Liver (tissue), 9 donors: ENCODE results near the gene COL26A1. TPM values are rescaled to one million over a fixed set of nuclear protein-coding genes. Genes with fewer than 3 reads are reported as not detected.

Experiments used
- DNase-seq: peaks from one replicate; pipeline ENCODE4 v3.0.0-alpha.2; 2017; ENCODE audit warnings: low spot score
- H3K27ac ChIP-seq, 2 donors: one replicate each; pipeline ENCODE4 v1.7.0; 2013; ENCODE audit warnings: inconsistent platforms in 2 of 2, low read length in 2 of 2, control low read depth in 1 of 2, low read depth in 1 of 2, mild to moderate bottlenecking in 1 of 2
- H3K27me3 ChIP-seq, 4 donors: one replicate each; pipeline versions ENCODE4 v1.6.1 to v1.7.0; 2013; ENCODE audit warnings: low read length in 3 of 4, inconsistent platforms in 1 of 4, mild to moderate bottlenecking in 1 of 4, moderate library complexity in 1 of 4; ENCODE audit not compliant: control insufficient read depth in 4 of 4, insufficient read depth in 4 of 4
- H3K36me3 ChIP-seq, 4 donors: one replicate each; pipeline versions ENCODE4 v1.6.1 to v1.7.0; 2013; ENCODE audit warnings: low read length in 3 of 4, mild to moderate bottlenecking in 3 of 4, low read depth in 1 of 4, moderate library complexity in 1 of 4; ENCODE audit not compliant: control insufficient read depth in 4 of 4, insufficient read depth in 3 of 4
- H3K4me1 ChIP-seq, 4 donors: one replicate each; pipeline versions ENCODE4 v1.6.1 to v1.7.0; 2013; ENCODE audit warnings: low read length in 3 of 4, mild to moderate bottlenecking in 3 of 4, moderate library complexity in 1 of 4; ENCODE audit not compliant: control insufficient read depth in 4 of 4, insufficient read depth in 4 of 4
- H3K4me3 ChIP-seq, 3 donors: one replicate each; pipeline versions ENCODE4 v1.6.1 to v1.7.0; 2013; ENCODE audit warnings: low read length in 3 of 3, control low read depth in 1 of 3, low read depth in 1 of 3, mild to moderate bottlenecking in 1 of 3
- H3K9ac ChIP-seq, 2 donors: one replicate each; pipeline ENCODE4 v1.7.0; 2013; ENCODE audit warnings: low read length in 2 of 2, mild to moderate bottlenecking in 2 of 2, moderate library complexity in 2 of 2, control low read depth in 1 of 2, low read depth in 1 of 2
- H3K9me3 ChIP-seq, 4 donors: one replicate each; pipeline versions ENCODE4 v1.6.1 to v1.7.0; 2013; ENCODE audit warnings: low read length in 3 of 4; ENCODE audit not compliant: control insufficient read depth in 4 of 4
- CTCF ChIP-seq: fragments of 150-350 bp; IDR thresholded peaks from 2 replicates; pipeline ENCODE4 v1.5.1; 2017; ENCODE audit warnings: improper control_type of control experiment, low read depth, low read length; ENCODE audit not compliant: missing input control
- EGR1 ChIP-seq, 2 donors: IDR thresholded peaks; 2 replicates each; pipeline ENCODE4 v1.6.1; 2016 to 2018; ENCODE audit warnings: antibody characterized with exemption in 2 of 2, low read depth in 2 of 2
- FOXA1 ChIP-seq: IDR thresholded peaks from 2 replicates; pipeline ENCODE4 v1.6.1; 2016; ENCODE audit warnings: antibody characterized with exemption
- GABPA ChIP-seq, 2 donors: IDR thresholded peaks in 1 of 2; conservative IDR thresholded peaks in 1 of 2; 2 replicates each; pipeline ENCODE4 v1.6.1; 2016; ENCODE audit warnings: antibody characterized with exemption in 2 of 2, mild to moderate bottlenecking in 1 of 2, moderate library complexity in 1 of 2
- HNF4A ChIP-seq, 2 donors: conservative IDR thresholded peaks; 2 replicates each; pipeline ENCODE4 v1.6.1; 2016; ENCODE audit warnings: antibody characterized with exemption in 2 of 2, mild to moderate bottlenecking in 2 of 2
- JUND ChIP-seq, 2 donors: IDR thresholded peaks; 2 replicates each; pipeline ENCODE4 v1.6.1; 2016; ENCODE audit warnings: antibody characterized with exemption in 2 of 2
- REST ChIP-seq: IDR thresholded peaks from 2 replicates; pipeline ENCODE4 v1.6.1; 2016; ENCODE audit warnings: antibody characterized with exemption, mild to moderate bottlenecking
- RXRA ChIP-seq, 2 donors: IDR thresholded peaks; 2 replicates each; pipeline ENCODE4 v1.6.1; 2017 to 2018; ENCODE audit warnings: antibody characterized with exemption in 2 of 2, mild to moderate bottlenecking in 1 of 2
- SP1 ChIP-seq: IDR thresholded peaks from 2 replicates; pipeline ENCODE4 v1.6.1; 2018; ENCODE audit warnings: antibody characterized with exemption, mild to moderate bottlenecking
- ZBTB33 ChIP-seq: IDR thresholded peaks from 2 replicates; pipeline ENCODE4 v1.6.1; 2016; ENCODE audit warnings: antibody characterized with exemption
- WGBS: extraction: QIAGEN DNeasy Blood & Tissue Kit; methylation state at CpG from one replicate; pipeline ENCODE4 v1.1.7; 2013; 5-methylcytosine and 5-hydroxymethylcytosine counted together
- polyA plus RNA-seq, 2 donors: library from polyadenylated mRNA; stranded (reverse) in 1 of 2; unstranded in 1 of 2; fragments of 200-250 nt in 1 of 2; fragments of >200 nt in 1 of 2; fragmentation: Nextera tagmentation in 1 of 2; extraction: Ambion mirVana in 1 of 2; gene quantifications; one replicate each; pipeline versions ENCODE4 v1.2.1 to v1.2.3, GENCODE V29; 2013 to 2015
- total RNA-seq, 2 donors: library from RNA; depleted of rRNA; stranded (reverse); fragments of >200 nt; gene quantifications; one replicate each; pipeline ENCODE4 v1.2.3, GENCODE V29; 2014
- donor health status: healthy.
- donor health status: healthy.
- donor health status: healthy.
- donor health status: healthy.
- donor health status: healthy.

COL26A1 gene
- total and polyA plus RNA-seq, 4 donors: 0.76 to 1.8 (median 0.96) TPM

- no peak for TF ChIP-seq ZBTB33
- no peak for TF ChIP-seq EGR1 (IDR thresholded peaks at IDR 0.05; ENCODE audit: low read depth in 2 of 2)
Measured at GRCh38 chr7:101555269-101555920, 192.7 kb downstream of the COL26A1 start (continued).

GRCh38 chr7:101555921-101556275 is 193.2 kb downstream of the COL26A1 start:
- no peak overlapping the region for H3K9ac ChIP-seq
- no peaks in the 10 kb centered on the region for H3K27me3 ChIP-seq
- no peaks in the 10 kb centered on the region for H3K36me3 ChIP-seq
- H3K27ac ChIP-seq: no peak overlapping the region
- TF ChIP-seq GABPA (IDR thresholded peaks at IDR 0.05 in 1 of 2, conservative IDR thresholded peaks at IDR 0.05 in 1 of 2) (no peak), CTCF (no peak), REST (no peak), SP1 (no peak), RXRA (IDR thresholded peaks at IDR 0.05) (no peak), HNF4A (conservative IDR thresholded peaks at IDR 0.05) (no peak)
- DNase-seq: no peak
- H3K4me1 ChIP-seq: no peaks in the 10 kb centered on the region
- H3K4me3 ChIP-seq: no peak overlapping the region
- no peaks in the 10 kb centered on the region for H3K9me3 ChIP-seq
- WGBS: 91% methylated on average over 3 of the region's 3 CpGs

GRCh38 chr7:101556453-101556968 is 193.8 kb downstream of the COL26A1 start:
- Histone ChIP-seq H3K27me3 (no peaks in the 10 kb centered on the region), H3K9me3 (no peaks in the 10 kb centered on the region), H3K27ac (no peak overlapping the region), H3K4me3 (no peak overlapping the region), H3K9ac (no peak overlapping the region), H3K36me3 (no peaks in the 10 kb centered on the region), H3K4me1 (no peaks in the 10 kb centered on the region)
- TF ChIP-seq RXRA (IDR thresholded peaks at IDR 0.05): no peak
- no peak for TF ChIP-seq JUND (IDR thresholded peaks at IDR 0.05)
- TF ChIP-seq HNF4A (conservative IDR thresholded peaks at IDR 0.05): no peak
- TF ChIP-seq FOXA1: no peak
- no peak for TF ChIP-seq GABPA (IDR thresholded peaks at IDR 0.05 in 1 of 2, conservative IDR thresholded peaks at IDR 0.05 in 1 of 2)
- no peak for TF ChIP-seq EGR1 (IDR thresholded peaks at IDR 0.05; ENCODE audit: low read depth in 2 of 2)
- WGBS: 91% methylated on average over 1 of the region's 1 CpG
- no peak for DNase-seq
